22Rv1 (cell line): ENCODE results near the gene CERCAM.

Experiments
- CTCF ChIP-seq: fragments of 450-650 bp; IDR thresholded peaks from 2 replicates; pipeline ENCODE4 v1.5.1; 2017; ENCODE audit warnings: mild to moderate bottlenecking
- ZFX ChIP-seq: fragments of 450-650 bp; IDR thresholded peaks from 2 replicates; pipeline ENCODE4 v1.6.1; 2017; ENCODE audit warnings: antibody characterized with exemption, borderline replicate concordance

DNA sequence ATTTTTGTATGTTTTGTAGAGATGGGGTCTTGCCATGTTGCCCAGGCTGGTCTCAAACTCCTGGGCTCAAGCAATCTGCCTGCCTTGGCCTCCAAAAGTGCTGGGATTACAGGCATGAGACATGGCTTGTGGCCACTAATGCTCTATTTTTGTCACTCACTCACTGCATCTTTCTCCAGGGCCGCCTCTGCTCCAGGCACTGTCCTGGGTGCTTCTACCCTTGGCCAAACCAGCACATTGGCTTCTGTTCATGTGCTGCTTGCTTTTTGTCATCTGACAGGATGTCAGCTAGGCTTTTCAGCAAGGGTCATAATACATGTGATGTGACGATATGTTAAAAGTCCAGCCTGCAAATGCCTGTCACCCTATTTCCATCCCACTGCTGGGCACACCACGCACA lies 38.4 kb downstream of the CERCAM start:
- TF ChIP-seq CTCF = no peak
- TF ChIP-seq ZFX = no peak
